NCI-H1694 (cell line): ENCODE results near the gene SLMAP.
"Not testable (repeated sequence)": the region's sequence is repeated elsewhere in the genome, so short reads cannot be mapped to it uniquely, and the experiment has no call there.

Experiments used
- DNase-seq: peaks from one replicate; lab custom pipeline; 2025; lab: John Stamatoyannopoulos, UW

SLMAP gene

GRCh38 chr3:57832486-57832885 lies 76.4 kb downstream of the SLMAP start:
- no peak for DNase-seq

DNA sequence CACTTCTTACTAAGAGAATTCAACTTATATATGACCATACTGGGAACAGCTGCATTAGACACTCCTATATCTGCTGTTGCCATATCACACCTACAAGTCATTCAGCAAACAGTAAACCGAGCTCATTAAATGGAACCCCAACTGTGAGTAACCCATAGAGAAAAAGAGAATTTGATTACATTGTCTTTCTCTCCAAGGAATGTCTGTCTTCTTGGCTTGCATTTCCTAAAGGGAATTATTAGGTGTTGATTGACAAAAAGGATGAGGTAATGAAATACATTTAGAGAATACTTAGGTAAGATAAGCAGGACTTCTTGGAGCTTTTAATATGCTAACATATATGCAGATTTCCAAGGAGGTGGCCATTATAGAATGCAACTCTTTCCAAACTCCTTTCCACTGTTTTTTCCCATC lies 76.8 kb downstream of the SLMAP start:
- DNase-seq: no peak

DNA sequence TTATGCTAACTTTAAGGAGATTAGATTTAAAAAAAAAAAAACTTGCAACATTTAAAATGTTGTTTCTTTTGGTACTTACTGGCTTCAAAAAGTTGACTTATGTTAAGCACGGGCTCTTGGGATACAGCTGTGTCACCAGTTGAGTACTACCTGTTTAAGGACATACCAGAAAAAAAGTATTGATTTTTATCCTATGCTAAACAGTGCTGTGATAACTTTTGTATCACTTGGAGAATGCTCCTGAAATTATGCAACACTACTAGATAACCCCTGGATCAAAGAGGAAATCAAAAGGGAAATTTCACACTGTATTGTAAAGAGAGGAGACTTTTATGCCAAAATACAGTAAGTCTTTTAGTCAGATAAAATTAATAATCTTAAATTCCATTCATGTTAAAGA lies 77.7 kb downstream of the SLMAP start:
- no peak for DNase-seq

DNA sequence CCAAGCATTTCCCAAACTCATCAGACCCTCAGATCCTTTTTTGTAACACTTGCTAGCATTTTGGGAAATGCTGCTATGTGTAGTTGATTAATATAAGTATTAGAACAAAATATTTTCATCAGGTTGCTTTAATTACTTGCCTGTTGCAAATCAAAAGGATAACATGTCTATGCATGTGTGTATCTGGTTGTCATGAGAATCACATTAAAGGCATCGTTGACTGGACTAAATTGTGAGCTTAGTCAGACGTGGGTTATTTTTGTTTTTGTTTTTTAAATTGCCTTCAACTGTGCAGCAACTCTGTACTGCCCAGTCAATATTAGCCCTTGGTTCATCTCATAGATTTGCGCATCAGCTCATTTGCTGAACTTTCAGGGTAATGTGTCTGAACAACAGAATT lies 81.6 kb downstream of the SLMAP start:
- DNase-seq: no peak

DNA sequence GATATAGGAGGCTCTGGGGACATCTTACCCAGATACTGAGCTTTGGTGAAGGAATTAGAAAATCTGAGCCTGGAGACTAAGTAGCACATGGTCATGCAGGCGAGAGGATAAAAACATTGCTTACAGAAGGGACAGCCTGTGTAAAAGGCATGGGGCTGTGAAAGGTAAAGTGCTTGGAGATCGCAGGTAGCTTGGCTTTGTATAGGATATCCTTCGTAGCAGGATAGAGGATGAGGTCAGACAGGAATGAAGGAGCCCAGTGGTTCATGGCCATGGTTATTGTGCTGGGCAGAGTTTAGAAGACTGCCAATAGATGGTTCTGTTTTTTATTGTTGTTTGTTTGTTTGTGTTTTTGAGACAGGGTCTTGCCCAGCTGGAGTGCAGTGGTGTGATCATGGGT lies 82.5 kb downstream of the SLMAP start:
- no peak for DNase-seq

- DNase-seq: no peak
These were observed 84.4 kb downstream of the SLMAP start for GRCh38 chr3:57840473-57840872.

- no peak for DNase-seq
These were observed 85.7 kb downstream of the SLMAP start for GRCh38 chr3:57841818-57842217.

- DNase-seq: no peak
These were observed 92.1 kb downstream of the SLMAP start for GRCh38 chr3:57848177-57848738.

GRCh38 chr3:57851304-57851703 lies 95.2 kb downstream of the SLMAP start:
- DNase-seq: no peak

- DNase-seq: no peak
These were observed 96.8 kb downstream of the SLMAP start for GRCh38 chr3:57852896-57853295.

GRCh38 chr3:57855281-57855680 lies 99.2 kb downstream of the SLMAP start:
- no peak for DNase-seq

DNA sequence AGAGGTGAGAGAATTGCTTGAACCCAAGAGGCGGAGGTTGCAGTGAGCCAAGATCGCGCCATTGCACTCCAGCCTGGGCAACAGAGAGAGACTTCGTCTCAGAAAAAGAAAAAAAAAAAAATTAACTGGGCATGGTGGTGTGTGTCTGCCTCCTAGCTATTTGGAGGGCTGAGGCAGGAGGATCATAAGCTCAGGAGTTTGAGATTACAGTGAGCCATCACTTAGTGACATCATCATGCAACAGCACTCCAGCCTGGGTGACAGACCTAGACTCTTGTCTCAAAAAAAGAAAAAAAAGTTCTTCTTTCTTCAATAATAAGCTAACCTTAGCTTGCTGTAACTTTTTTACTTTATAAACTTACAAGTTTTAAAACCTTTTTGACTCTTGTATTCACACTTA lies 99.8 kb downstream of the SLMAP start:
- DNase-seq: no peak

- DNase-seq: no peak
These were observed 100.6 kb downstream of the SLMAP start for GRCh38 chr3:57856675-57857074.

GRCh38 chr3:57862894-57863293 lies 106.8 kb downstream of the SLMAP start:
- DNase-seq: no peak

- no peak for DNase-seq
These were observed 107.3 kb downstream of the SLMAP start for GRCh38 chr3:57863380-57863779.

GRCh38 chr3:57864853-57865252 lies 108.7 kb downstream of the SLMAP start:
- DNase-seq: no peak

DNA sequence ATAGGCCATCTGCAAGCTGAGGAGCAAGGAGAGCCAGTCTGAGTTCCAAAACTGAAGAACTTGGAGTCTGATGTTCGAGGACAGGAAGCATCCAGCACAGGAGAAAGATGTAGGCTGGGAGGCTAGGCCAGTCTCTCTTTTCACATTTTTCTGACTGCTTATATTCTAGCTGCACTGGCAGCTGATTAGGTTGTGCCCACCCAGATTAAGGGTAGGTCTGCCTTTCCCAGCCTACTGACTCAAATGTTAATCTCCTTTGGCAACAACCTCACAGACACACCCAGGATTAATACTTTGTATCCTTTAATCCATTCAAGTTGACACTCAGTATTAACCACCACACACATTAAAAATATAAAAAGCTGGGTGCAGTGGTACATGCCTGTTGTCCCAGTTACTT lies 113.0 kb downstream of the SLMAP start:
- not testable (repeated sequence) for DNase-seq

GRCh38 chr3:57872606-57873005 lies 116.5 kb downstream of the SLMAP start:
- DNase-seq: no peak

DNA sequence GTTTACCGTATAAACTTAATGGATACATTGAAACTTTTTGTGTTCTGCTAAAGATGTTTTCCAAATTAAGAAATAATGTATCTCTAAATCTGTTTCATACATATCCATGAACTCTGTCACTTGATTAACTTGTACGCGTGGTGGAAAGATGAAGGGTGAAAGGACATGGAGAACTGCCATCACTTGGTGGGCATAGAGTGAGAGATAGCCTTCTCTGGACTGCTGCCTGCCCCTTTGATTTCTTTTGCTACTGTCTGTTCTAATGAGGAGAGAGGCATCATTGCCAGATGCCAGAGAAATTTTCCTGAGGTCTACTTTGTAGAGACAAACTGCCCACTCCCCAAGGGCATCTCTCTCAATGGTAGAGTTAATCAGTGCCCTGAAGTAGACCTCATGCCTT lies 120.5 kb downstream of the SLMAP start:
- no peak for DNase-seq

DNA sequence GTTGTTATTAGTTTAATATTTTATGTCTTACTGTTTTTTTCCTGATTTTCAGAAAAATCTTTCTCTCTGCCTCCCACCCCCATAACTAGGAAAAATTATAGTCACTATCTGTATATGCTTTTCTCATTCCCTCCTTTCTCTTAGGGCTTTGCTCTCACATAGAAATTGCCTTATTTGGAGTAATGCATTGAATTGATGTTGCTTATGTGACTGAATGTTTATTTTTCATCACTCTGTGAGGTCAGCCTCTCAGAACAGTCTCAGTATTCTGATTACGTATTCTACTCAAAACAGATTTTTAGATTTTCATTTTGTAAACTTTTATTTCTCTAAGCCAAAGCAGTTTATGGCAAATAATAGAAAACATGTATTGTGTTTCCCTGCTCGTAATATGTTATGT lies 121.0 kb downstream of the SLMAP start:
- DNase-seq: no peak

DNA sequence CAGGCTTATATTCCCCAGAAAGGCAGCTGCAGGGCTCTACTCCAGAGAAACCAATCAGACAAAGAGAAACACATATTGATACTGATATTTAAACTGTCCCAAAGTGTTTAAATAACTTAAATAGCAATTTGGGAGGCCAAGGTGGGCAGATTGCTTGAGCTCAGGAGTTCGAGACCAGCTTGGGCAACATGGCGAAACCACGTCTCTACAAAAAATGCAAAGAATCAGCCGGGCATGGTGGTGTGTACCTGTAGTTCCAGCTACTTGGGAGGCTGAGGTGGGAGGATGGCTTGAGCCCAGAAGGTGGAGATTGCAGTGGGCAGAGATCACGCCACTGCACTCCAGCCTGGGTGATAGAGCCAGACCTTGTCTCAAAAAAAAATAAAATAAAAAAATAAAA lies 128.3 kb downstream of the SLMAP start:
- not testable (repeated sequence) for DNase-seq

- no peak for DNase-seq
These were observed 133.7 kb downstream of the SLMAP start for GRCh38 chr3:57889807-57890206.

- DNase-seq: no peak
These were observed 134.8 kb downstream of the SLMAP start for GRCh38 chr3:57890874-57891273.

GRCh38 chr3:57892423-57892822 lies 136.3 kb downstream of the SLMAP start:
- DNase-seq: no peak

DNA sequence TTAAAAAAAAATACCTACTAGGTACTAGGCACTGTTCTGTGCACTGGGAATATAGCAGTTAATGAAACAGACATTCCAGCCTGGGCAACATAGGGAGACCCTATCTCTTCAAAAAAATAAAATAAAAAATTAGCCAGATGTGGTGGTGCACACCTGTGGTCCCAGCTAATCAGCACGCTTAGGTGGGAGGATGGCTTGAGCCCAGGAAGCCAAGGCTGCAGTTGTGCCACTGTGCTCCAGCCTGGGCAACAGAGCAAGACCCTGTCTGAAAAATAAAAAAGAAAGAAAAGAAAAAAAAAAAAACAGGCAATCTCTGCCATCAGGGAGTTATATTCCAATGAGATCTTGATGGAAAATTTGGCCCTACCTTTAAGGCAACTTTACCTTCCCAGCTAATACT lies 137.0 kb downstream of the SLMAP start:
- DNase-seq: no peak
